H1 (cell line): ENCODE results near the gene GTF2IRD1. TPM values are rescaled to one million over a fixed set of nuclear protein-coding genes. Genes with fewer than 3 reads are reported as not detected.

Experiments
- ATF3 ChIP-seq: IDR thresholded peaks from 2 replicates; pipeline ENCODE4 v1.6.1; 2011; ENCODE audit warnings: low read depth, mild to moderate bottlenecking, low read length; ENCODE audit not compliant: insufficient read depth
- CBX5 ChIP-seq: fragments of 300-800, 300-1000 bp; sonication (generic); IDR thresholded peaks from 2 replicates; pipeline ENCODE4 v1.7.1; 2016; ENCODE audit warnings: antibody characterized with exemption, low read length, low read depth
- CREB1 ChIP-seq: IDR thresholded peaks from 2 replicates; pipeline ENCODE4 v1.6.1; 2012; ENCODE audit warnings: inconsistent platforms
- EZH2 ChIP-seq: fragments of 200-600 bp; sonication (generic); IDR thresholded peaks from 2 replicates; pipeline ENCODE4 v1.7.1; 2012; ENCODE audit warnings: low read depth, mild to moderate bottlenecking, moderate library complexity, low read length, inconsistent platforms; ENCODE audit not compliant: severe bottlenecking
- GTF2F1 ChIP-seq: IDR thresholded peaks from 2 replicates; pipeline ENCODE4 v1.6.1; 2012; ENCODE audit warnings: low read depth, low read length, improper control_type of control experiment, borderline replicate concordance
- JUN ChIP-seq: IDR thresholded peaks from 2 replicates; pipeline ENCODE4 v1.6.1; 2011; ENCODE audit warnings: low read depth, mild to moderate bottlenecking, improper control_type of control experiment, low read length
- KDM1A ChIP-seq: fragments of 200-600, 300-600 bp; sonication (generic); IDR thresholded peaks from 2 replicates; pipeline ENCODE4 v1.7.1; 2016; ENCODE audit warnings: mild to moderate bottlenecking, low read length, borderline replicate concordance
- POLR2AphosphoS5 ChIP-seq: IDR thresholded peaks from 2 replicates; pipeline ENCODE4 v1.6.1; 2011; ENCODE audit warnings: low read depth, low read length
- RXRA ChIP-seq: IDR thresholded peaks from 2 replicates; pipeline ENCODE4 v1.6.1; 2011; ENCODE audit warnings: low read depth, mild to moderate bottlenecking, low read length, moderate library complexity; ENCODE audit not compliant: insufficient read depth
- SP2 ChIP-seq: IDR thresholded peaks from 2 replicates; pipeline ENCODE4 v1.6.1; 2012; ENCODE audit warnings: mild to moderate bottlenecking, low read length, inconsistent platforms
- YY1 ChIP-seq: IDR thresholded peaks from 2 replicates; pipeline ENCODE4 v1.6.1; 2011; ENCODE audit warnings: low read depth, mild to moderate bottlenecking, low read length
- polyA plus RNA-seq, 7 experiments: library from polyadenylated mRNA; depleted of rRNA in 3 of 7; stranded (reverse) in 5 of 7; unstranded in 2 of 7; fragments of >200 nt in 5 of 7; fragments of 200-250 nt in 2 of 7; gene quantifications; 1 replicate in 5 of 7; 2 replicates in 1 of 7; 4 replicates in 1 of 7; pipeline versions ENCODE4 v1.2.1 to v1.2.3, GENCODE V29; 2011 to 2013; ENCODE audit warnings: missing spikeins in 2 of 7, mixed read lengths in 2 of 7
- total RNA-seq: library from RNA; stranded (reverse); fragmentation: NEBNext Ultra II Directional; extraction: Animal tissue kit (Norgen Biotek cat#: 25700); gene quantifications from 2 replicates; pipeline ENCODE4 v1.2.1, GENCODE V29; 2021
- TF ChIP-seq, protein P1 (sequence below): fragments of 300-600 bp; sonication (generic); IDR thresholded peaks from 2 replicates; pipeline ENCODE4 v1.7.1; 2012; ENCODE audit warnings: low read length, moderate library complexity, mild to moderate bottlenecking, inconsistent platforms; ENCODE audit not compliant: insufficient replicate concordance

The GTF2IRD1 gene
- total and polyA plus RNA-seq, 2 of the 8 experiments (the other 6 are each of a cell fraction or from before 2014, with no cell fraction given) = 27.4 to 45.4 TPM

DNA sequence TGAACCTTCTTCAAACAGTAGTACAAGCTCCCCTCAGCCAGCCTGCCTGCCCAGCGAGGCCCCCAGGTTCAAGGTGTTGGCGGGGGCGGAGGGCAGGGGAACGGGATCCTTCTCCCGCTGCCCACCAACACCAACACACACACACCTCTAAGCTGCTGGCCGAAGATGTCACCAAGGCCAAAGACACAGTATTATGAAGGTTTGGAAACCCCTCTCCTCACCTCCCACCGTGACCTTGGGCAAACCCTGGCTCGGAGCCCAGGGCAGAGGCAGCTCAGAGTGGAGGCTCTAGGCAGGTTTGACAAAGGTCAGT is 49.4 kb upstream of the GTF2IRD1 start (continued):
- TF ChIP-seq, protein P1, sequence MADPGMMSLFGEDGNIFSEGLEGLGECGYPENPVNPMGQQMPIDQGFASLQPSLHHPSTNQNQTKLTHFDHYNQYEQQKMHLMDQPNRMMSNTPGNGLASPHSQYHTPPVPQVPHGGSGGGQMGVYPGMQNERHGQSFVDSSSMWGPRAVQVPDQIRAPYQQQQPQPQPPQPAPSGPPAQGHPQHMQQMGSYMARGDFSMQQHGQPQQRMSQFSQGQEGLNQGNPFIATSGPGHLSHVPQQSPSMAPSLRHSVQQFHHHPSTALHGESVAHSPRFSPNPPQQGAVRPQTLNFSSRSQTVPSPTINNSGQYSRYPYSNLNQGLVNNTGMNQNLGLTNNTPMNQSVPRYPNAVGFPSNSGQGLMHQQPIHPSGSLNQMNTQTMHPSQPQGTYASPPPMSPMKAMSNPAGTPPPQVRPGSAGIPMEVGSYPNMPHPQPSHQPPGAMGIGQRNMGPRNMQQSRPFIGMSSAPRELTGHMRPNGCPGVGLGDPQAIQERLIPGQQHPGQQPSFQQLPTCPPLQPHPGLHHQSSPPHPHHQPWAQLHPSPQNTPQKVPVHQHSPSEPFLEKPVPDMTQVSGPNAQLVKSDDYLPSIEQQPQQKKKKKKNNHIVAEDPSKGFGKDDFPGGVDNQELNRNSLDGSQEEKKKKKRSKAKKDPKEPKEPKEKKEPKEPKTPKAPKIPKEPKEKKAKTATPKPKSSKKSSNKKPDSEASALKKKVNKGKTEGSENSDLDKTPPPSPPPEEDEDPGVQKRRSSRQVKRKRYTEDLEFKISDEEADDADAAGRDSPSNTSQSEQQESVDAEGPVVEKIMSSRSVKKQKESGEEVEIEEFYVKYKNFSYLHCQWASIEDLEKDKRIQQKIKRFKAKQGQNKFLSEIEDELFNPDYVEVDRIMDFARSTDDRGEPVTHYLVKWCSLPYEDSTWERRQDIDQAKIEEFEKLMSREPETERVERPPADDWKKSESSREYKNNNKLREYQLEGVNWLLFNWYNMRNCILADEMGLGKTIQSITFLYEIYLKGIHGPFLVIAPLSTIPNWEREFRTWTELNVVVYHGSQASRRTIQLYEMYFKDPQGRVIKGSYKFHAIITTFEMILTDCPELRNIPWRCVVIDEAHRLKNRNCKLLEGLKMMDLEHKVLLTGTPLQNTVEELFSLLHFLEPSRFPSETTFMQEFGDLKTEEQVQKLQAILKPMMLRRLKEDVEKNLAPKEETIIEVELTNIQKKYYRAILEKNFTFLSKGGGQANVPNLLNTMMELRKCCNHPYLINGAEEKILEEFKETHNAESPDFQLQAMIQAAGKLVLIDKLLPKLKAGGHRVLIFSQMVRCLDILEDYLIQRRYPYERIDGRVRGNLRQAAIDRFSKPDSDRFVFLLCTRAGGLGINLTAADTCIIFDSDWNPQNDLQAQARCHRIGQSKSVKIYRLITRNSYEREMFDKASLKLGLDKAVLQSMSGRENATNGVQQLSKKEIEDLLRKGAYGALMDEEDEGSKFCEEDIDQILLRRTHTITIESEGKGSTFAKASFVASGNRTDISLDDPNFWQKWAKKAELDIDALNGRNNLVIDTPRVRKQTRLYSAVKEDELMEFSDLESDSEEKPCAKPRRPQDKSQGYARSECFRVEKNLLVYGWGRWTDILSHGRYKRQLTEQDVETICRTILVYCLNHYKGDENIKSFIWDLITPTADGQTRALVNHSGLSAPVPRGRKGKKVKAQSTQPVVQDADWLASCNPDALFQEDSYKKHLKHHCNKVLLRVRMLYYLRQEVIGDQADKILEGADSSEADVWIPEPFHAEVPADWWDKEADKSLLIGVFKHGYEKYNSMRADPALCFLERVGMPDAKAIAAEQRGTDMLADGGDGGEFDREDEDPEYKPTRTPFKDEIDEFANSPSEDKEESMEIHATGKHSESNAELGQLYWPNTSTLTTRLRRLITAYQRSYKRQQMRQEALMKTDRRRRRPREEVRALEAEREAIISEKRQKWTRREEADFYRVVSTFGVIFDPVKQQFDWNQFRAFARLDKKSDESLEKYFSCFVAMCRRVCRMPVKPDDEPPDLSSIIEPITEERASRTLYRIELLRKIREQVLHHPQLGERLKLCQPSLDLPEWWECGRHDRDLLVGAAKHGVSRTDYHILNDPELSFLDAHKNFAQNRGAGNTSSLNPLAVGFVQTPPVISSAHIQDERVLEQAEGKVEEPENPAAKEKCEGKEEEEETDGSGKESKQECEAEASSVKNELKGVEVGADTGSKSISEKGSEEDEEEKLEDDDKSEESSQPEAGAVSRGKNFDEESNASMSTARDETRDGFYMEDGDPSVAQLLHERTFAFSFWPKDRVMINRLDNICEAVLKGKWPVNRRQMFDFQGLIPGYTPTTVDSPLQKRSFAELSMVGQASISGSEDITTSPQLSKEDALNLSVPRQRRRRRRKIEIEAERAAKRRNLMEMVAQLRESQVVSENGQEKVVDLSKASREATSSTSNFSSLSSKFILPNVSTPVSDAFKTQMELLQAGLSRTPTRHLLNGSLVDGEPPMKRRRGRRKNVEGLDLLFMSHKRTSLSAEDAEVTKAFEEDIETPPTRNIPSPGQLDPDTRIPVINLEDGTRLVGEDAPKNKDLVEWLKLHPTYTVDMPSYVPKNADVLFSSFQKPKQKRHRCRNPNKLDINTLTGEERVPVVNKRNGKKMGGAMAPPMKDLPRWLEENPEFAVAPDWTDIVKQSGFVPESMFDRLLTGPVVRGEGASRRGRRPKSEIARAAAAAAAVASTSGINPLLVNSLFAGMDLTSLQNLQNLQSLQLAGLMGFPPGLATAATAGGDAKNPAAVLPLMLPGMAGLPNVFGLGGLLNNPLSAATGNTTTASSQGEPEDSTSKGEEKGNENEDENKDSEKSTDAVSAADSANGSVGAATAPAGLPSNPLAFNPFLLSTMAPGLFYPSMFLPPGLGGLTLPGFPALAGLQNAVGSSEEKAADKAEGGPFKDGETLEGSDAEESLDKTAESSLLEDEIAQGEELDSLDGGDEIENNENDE = no peak
- TF ChIP-seq CBX5 (no peak), GTF2F1 (no peak), ATF3 (no peak), YY1 (no peak), RXRA (no peak), KDM1A (no peak), CREB1 (no peak), POLR2AphosphoS5 (no peak), SP2 (no peak), EZH2 (no peak), JUN (no peak)
